Subcutaneous adipose tissue (tissue), 4 donors: ENCODE measurements around the gene ARFRP1. TPM values are rescaled to one million over a fixed set of nuclear protein-coding genes. Genes with fewer than 3 reads are reported as not detected.

Source experiments
- total RNA-seq, 4 donors: library from RNA; depleted of rRNA; stranded (reverse); fragments of >200 nt; gene quantifications; one replicate each; pipeline ENCODE4 v1.1.0, GENCODE V29; 2016
- TF ChIP-seq, protein P1 (sequence below): fragments of 450-650 bp; IDR thresholded peaks from one replicate; pipeline ENCODE4 v1.5.1; 2016; ENCODE audit warnings: low read depth, mild to moderate bottlenecking, control low read depth, antibody characterized with exemption, moderate library complexity

The ARFRP1 gene
- total RNA-seq, 4 donors from 2014 or later = 21.9 to 39.4 (median 31.5) TPM

GRCh38 chr20:63697357-63697867, 10.4 kb downstream of the ARFRP1 start:
- TF ChIP-seq, protein P1, sequence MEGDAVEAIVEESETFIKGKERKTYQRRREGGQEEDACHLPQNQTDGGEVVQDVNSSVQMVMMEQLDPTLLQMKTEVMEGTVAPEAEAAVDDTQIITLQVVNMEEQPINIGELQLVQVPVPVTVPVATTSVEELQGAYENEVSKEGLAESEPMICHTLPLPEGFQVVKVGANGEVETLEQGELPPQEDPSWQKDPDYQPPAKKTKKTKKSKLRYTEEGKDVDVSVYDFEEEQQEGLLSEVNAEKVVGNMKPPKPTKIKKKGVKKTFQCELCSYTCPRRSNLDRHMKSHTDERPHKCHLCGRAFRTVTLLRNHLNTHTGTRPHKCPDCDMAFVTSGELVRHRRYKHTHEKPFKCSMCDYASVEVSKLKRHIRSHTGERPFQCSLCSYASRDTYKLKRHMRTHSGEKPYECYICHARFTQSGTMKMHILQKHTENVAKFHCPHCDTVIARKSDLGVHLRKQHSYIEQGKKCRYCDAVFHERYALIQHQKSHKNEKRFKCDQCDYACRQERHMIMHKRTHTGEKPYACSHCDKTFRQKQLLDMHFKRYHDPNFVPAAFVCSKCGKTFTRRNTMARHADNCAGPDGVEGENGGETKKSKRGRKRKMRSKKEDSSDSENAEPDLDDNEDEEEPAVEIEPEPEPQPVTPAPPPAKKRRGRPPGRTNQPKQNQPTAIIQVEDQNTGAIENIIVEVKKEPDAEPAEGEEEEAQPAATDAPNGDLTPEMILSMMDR = no peak

GRCh38 chr20:63696628-63697356, 11.0 kb downstream of the ARFRP1 start, which contains the start of gene TNFRSF6B:
Gene TNFRSF6B (plus strand): TSS chr20:63696652. CDS start chr20:63696768, 116 bp downstream.
- TF ChIP-seq, protein P1 = no peak

DNA sequence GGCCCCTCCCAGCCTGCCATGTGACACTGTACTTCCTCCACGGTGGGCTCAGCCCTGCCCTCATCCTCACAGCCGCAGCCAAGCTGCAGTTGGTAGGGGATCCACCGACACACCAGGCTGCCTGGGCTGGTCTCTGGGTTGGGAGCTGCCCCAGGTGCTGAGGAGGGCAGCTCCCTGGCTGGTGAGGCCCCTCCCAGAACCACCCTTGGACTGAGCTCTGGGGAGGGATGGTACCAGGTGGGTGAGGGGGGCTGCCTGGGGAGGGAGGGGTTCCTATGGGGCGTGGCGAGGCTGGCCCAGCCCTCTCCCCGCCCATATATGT, 11.5 kb downstream of the ARFRP1 start:
- TF ChIP-seq, protein P1 = no peak

DNA sequence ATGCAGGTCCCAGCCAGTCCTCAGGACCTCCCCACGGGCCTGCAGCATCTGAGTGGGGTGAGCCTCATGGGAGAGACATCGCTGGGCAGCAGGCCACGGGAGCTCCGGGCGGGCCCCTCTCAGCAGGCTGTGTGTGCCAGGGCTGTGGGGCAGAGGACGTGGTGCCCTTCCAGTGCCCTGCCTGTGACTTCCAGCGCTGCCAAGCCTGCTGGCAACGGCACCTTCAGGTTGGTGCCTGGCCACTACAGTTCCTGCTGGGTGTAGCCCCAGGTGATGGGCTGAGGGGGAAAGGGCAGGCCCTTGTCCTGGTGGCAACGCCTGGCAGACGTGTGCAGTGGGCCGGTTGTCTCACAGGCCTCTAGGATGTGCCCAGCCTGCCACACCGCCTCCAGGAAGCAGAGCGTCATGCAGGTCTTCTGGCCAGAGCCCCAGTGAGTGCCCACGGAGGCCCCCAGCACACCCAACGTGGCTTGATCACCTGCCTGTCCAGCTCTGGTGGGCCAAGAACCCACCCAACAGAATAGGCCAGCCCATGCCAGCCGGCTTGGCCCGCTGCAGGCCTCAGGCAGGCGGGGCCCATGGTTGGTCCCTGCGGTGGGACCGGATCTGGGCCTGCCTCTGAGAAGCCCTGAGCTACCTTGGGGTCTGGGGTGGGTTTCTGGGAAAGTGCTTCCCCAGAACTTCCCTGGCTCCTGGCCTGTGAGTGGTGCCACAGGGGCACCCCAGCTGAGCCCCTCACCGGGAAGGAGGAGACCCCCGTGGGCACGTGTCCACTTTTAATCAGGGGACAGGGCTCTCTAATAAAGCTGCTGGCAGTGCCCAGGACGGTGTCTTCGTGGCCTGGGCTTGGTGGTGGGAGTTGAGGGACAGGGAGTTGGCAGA, 12.1 kb downstream of the ARFRP1 start:
- TF ChIP-seq, protein P1 = no peak

DNA sequence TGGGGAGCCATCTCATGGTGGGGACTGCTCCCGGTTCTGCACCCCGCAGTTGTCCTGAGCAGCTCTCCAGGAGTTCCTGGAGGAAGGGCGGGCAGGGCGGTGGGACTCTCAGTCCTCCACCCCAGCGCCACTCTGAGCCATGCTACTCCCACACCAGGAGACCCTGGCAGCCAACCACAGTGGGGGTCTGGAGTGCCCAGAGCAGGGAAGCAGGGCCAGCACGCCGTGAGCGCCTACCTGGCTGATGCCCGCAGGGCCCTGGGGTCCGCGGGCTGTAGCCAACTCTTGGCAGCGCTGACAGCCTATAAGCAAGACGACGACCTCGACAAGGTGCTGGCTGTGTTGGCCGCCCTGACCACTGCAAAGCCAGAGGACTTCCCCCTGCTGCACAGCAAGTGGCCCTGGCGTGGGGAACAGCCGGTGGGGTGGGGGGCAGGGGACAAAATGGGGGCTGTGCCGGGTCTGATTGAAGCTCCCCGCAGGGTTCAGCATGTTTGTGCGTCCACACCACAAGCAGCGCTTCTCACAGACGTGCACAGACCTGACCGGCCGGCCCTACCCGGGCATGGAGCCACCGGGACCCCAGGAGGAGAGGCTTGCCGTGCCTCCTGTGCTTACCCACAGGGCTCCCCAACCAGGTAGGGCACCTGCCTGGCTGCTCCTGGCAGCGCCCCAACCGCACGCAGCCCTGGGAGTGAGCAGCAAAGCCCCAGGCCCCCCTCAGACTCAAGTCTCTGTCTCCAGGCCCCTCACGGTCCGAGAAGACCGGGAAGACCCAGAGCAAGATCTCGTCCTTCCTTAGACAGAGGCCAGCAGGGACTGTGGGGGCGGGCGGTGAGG, 13.0 kb downstream of the ARFRP1 start:
- TF ChIP-seq, protein P1 = no peak

DNA sequence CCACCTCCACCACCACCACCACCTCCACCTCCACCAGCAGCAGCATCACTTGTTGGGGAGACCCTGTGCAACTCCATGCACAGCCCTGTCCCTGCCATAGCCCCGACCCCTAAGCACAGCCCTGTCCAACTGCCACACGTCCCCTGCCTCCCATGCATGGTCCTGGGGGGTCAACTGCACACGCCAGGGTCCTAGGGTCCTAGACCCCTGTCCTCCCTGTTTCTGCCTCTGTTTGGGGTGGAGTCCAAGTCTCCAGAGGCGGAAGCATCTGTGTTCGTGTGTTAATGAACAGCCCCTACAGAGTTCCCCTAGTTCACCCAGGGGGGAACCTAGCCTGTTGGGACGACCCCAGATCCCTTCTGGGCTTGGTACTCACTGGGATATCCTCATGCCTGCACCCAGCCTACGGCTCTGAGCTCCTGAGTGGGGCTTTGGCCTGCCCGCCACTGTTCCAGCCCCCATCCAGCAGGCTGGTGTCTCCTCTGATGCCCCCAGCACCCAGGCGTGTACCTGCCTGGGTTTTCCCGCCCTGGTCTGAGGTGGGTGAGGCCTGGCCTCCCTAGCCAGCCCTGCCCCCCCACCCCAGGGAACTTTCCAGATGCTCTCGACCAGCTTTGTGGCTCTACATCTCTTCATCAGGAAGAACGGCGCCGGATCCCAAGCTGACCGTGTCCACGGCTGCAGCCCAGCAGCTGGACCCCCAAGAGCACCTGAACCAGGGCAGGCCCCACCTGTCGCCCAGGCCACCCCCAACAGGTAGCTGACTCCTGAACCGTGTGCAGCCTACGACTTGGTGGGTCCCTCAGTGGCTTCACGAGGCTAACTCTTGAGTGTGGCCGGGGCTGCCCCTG, 13.8 kb downstream of the ARFRP1 start:
- TF ChIP-seq, protein P1 = no peak
